GM19193 (cell line): ENCODE results near the gene HHIPL1.

Experiments used
- POLR2A ChIP-seq: IDR thresholded peaks from 4 replicates; pipeline ENCODE4 v1.6.1; 2011; ENCODE audit not compliant: insufficient read depth, insufficient read length; ENCODE audit errors: extremely low read depth

The HHIPL1 gene

DNA sequence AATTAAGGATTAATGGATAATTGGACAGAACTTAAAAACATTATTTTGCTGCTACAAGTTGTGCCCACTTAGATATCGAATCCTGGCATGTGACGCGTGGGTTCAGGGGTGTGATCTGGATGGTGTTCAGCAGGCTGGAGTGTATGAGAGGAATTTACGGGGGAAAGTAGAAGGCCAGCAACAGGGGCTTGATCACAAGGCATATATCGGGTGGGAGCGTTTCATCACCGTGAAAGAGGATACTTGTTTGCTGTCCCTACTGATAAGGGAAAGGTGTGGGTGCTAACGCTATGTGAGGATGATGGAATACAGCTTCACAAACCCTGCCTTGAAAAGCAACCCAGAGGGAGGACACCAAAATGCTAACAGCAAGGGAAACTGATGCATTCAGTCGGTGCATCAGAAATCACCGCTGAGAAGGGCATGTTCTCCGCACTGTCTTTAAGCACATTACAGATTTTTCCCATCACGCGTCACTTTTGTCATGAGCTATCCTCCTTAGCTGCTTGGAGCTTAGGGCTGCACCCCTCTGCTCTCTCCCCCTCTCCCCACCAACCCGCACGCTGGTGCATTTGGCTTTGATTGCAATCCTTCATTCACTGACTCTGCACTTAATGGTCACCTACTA is 13.4 kb downstream of the HHIPL1 start:
- no peak for TF ChIP-seq POLR2A

- no peak for TF ChIP-seq POLR2A
Observed at GRCh38 chr14:99659333-99659741, 14.4 kb downstream of the HHIPL1 start.

GRCh38 chr14:99660006-99660566 is 15.2 kb downstream of the HHIPL1 start:
- no peak for TF ChIP-seq POLR2A

- no peak for TF ChIP-seq POLR2A
Observed at GRCh38 chr14:99660794-99661193, 15.9 kb downstream of the HHIPL1 start.

- no peak for TF ChIP-seq POLR2A
Observed at GRCh38 chr14:99662846-99663245, 17.9 kb downstream of the HHIPL1 start.

DNA sequence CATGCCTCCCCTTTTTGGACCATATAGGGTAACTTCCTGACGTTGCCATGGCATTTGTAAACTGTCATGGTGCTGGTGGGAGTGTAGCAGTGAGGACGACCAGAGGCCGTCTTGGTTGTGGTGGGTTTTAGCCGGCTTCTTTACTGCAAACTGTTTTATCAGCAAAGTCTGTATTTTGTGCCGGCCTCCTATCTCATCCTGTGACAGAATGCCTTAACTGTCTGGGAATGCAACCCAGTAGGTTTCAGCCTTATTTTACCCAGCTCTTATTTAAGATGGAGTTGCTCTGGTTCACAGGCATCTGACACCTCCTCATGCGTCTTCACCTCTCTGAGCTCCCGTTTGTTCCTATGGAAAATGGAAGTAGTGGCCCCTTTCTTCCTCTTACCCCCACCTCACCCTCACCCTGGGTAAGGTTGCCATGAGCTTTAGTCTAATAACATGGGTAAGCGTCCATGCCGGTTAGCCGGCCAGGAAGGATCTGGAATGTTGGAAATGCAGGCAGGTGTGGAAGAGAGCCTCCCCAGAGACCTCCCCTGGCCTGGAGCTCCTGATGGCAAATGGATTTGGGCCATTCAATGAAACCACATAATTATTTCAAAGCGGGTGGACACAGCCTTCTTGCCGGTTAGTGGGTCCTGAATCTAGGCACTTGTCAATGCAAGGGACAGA is 18.6 kb downstream of the HHIPL1 start:
- no peak for TF ChIP-seq POLR2A

- no peak for TF ChIP-seq POLR2A
Observed at GRCh38 chr14:99664058-99664936, 19.4 kb downstream of the HHIPL1 start.

DNA sequence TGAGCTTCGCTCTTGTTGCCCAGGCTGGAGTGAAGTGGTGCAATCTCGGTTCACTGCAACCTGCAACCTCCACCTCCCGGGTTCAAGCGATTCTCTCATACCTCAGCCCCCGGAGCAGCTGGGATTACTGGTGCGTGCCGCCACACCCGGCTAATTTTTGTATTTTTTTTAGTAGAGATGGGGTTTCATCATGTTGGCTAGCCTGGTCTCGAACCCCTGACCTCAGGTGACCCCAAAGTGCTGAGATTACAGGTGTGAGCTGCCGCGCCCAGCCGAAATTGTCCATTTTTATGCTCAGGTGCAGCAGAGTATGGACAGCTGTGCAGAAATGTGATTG is 20.0 kb downstream of the HHIPL1 start:
- TF ChIP-seq POLR2A = no peak

- no peak for TF ChIP-seq POLR2A
Observed at GRCh38 chr14:99666533-99666932, 21.6 kb downstream of the HHIPL1 start.

DNA sequence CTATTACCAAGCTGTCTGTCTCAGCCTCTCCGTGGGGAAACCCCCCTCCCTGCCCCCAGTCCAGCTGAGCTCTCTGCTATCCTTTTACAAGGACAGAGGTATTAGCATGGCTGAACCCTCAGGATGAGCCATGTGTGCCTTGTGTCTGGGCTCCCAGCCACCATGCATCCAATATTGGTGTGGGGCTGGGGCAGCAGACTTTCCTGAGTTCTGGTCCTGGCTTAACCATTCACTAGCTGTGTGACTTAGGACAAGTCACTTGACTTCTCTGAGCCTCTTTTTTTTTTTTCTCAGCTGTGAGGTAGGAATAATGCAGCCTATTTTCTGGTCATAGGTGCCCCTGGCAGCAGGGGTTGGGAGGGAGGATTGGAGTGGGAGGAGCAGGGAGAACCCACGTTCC is 22.1 kb downstream of the HHIPL1 start:
- TF ChIP-seq POLR2A = no peak

DNA sequence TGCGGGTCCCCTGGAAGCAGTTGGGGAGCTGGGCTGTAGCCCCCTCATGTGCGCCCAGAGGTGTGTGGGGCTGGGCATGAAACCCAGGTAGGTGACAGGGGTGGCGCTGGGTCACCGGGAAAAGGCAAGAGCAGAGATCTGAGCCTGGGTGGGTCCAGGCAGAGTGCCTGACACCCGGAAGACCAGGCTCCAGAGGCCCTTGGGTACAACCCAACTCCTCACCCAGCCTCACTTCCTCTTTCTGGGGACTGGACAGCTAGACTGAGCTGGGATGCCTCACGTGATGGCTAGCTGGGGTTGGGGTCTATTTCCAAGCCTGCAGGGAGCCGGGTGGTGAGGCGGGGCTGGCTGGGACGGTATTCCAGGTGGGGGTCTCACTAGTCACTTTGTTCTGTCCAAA is 22.9 kb downstream of the HHIPL1 start:
- no peak for TF ChIP-seq POLR2A

DNA sequence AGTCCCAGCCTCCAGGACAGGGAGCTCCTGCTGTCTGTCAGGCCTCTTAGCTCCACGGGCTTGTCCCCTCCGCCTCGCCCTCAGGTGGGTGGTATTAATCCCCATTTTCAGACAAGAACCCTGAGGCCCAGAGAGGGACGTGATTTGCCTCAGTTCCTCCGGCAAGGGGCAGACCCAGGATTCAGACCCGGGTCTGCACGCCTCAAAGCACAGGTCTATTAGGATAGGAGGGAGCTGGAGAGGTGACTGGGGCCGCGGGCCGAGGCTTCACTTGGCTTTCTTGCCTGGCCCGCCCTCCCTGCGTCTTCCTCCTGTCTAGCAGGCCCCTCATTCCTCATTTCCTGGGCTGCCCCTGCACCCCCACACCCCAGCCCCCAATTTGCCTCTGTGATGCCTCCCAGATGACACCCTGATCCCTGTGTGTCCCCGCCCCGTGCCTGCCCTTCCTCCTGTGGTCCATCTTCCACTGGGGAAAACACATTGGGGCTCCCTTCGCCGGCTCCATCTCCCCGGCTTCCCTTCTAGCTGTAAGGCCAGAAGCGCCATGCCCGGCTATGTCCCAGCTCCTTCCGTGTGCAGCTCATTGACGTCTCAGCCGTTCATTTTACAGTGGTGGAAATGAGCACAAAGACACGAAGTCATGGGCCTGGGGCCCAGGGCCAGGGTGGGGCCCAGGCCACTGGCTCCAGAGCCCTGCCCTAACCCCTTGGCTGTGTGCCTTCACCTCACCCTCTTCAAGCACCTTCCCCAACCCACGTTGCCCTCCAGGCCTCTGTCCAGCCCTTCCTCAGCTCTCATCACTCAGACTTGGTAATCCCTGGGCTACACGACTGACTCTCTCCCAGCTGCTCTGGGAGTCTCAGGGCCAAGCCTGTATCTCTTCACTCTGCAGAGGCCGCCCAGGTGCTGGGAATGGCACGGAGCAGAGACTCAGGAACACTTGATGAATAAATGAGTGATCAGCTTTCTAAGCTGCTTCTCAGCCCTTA is 23.7 kb downstream of the HHIPL1 start:
- no peak for TF ChIP-seq POLR2A

DNA sequence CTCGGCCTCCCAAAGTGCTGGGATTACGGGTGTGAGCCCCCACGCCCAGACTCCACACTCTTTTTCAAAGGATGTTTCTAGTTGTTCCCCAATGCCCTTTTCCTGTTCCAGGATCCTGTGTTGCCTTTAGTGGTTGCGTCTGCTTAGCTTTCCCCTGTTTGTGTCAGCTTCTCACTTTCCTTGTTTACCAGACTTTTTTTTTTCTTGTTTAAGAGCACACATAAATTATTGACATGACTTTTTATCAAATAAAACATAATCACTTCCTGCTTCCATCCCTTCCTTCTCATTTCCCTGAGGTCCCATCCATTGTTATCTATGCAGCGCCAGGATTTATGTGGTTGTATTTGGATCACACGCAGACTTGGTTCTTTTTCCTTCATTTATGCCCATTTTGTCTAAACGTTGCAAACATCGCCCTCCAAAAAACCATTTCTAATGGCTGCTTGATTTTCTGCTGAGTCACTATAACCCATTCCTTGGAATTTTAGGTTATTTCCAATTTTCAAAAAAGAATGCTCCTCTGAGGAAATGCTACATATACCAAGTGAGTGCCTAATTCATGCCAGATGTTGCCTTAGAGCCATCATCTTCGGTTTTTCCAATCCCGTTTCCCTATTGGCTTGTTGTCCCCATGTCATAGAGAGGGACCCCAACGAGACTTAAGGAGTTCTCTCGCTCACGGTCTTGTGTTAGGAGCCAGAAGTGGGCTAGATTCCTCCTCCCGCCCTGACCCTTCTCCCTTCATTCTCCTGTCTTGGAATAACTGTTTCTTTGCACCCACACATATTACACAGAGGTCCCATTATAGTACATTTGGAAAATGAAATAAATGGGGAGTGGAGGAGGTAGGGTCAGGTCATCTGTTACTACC is 25.7 kb downstream of the HHIPL1 start:
- TF ChIP-seq POLR2A = no peak
